ENCODE results near the gene PEDS1. TPM values are rescaled to one million over a fixed set of nuclear protein-coding genes. Genes with fewer than 3 reads are reported as not detected.
A peak's percentile ranks its signal among the peaks of the same experiment; 100 is the strongest.

The PEDS1 gene
- total and polyA plus RNA-seq, 2 of the 13 experiments (the other 11 are each of a cell fraction or from before 2014, with no cell fraction given), result 30.5 to 93.9 TPM

DNA sequence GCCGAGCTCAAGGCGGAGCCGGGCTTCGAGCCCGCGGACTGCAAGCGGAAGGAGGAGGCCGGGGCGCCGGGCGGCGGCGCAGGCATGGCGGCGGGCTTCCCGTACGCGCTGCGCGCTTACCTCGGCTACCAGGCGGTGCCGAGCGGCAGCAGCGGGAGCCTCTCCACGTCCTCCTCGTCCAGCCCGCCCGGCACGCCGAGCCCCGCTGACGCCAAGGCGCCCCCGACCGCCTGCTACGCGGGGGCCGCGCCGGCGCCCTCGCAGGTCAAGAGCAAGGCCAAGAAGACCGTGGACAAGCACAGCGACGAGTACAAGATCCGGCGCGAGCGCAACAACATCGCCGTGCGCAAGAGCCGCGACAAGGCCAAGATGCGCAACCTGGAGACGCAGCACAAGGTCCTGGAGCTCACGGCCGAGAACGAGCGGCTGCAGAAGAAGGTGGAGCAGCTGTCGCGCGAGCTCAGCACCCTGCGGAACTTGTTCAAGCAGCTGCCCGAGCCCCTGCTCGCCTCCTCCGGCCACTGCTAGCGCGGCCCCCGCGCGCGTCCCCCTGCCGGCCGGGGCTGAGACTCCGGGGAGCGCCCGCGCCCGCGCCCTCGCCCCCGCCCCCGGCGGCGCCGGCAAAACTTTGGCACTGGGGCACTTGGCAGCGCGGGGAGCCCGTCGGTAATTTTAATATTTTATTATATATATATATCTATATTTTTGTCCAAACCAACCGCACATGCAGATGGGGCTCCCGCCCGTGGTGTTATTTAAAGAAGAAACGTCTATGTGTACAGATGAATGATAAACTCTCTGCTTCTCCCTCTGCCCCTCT, 38.2 kb upstream of the PEDS1 start (continued):
- TF ChIP-seq, protein P1, sequence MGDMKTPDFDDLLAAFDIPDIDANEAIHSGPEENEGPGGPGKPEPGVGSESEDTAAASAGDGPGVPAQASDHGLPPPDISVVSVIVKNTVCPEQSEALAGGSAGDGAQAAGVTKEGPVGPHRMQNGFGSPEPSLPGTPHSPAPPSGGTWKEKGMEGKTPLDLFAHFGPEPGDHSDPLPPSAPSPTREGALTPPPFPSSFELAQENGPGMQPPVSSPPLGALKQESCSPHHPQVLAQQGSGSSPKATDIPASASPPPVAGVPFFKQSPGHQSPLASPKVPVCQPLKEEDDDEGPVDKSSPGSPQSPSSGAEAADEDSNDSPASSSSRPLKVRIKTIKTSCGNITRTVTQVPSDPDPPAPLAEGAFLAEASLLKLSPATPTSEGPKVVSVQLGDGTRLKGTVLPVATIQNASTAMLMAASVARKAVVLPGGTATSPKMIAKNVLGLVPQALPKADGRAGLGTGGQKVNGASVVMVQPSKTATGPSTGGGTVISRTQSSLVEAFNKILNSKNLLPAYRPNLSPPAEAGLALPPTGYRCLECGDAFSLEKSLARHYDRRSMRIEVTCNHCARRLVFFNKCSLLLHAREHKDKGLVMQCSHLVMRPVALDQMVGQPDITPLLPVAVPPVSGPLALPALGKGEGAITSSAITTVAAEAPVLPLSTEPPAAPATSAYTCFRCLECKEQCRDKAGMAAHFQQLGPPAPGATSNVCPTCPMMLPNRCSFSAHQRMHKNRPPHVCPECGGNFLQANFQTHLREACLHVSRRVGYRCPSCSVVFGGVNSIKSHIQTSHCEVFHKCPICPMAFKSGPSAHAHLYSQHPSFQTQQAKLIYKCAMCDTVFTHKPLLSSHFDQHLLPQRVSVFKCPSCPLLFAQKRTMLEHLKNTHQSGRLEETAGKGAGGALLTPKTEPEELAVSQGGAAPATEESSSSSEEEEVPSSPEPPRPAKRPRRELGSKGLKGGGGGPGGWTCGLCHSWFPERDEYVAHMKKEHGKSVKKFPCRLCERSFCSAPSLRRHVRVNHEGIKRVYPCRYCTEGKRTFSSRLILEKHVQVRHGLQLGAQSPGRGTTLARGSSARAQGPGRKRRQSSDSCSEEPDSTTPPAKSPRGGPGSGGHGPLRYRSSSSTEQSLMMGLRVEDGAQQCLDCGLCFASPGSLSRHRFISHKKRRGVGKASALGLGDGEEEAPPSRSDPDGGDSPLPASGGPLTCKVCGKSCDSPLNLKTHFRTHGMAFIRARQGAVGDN (CRISPR knock-in tag; IDR thresholded peaks at IDR 0.05), result peak; percentile 78
- TF ChIP-seq, protein P2, sequence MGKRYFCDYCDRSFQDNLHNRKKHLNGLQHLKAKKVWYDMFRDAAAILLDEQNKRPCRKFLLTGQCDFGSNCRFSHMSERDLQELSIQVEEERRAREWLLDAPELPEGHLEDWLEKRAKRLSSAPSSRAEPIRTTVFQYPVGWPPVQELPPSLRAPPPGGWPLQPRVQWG (CRISPR knock-in tag; IDR thresholded peaks at IDR 0.05; ENCODE audit: borderline replicate concordance, low read depth), result 0 out of 2 replicates have a peak, but pooled peaks have one; percentile 17
- TF ChIP-seq ZNF251 (CRISPR knock-in tag; IDR thresholded peaks at IDR 0.05) (no peak), NR2F2 (IDR thresholded peaks at IDR 0.05; ENCODE audit: borderline replicate concordance, low read depth) (no peak), RAD51 (IDR thresholded peaks at IDR 0.05; ENCODE audit: borderline replicate concordance) (no peak), ZMYM2 (CRISPR knock-in tag; IDR thresholded peaks at IDR 0.05) (no peak), ZNF724P (CRISPR knock-in tag; IDR thresholded peaks at IDR 0.05; ENCODE audit: borderline replicate concordance) (peak; percentile 44; the same call in 1 of the 2 replicates), XRCC5 (optimal IDR thresholded peaks at IDR 0.05; ENCODE audit: low read length) (peak; percentile 54), SALL2 (CRISPR knock-in tag; IDR thresholded peaks at IDR 0.05) (peak; percentile 46; the same call in 1 of the 2 replicates), ZNF557 (CRISPR knock-in tag; IDR thresholded peaks at IDR 0.05) (no peak), ZNF652 (CRISPR knock-in tag; IDR thresholded peaks at IDR 0.05; ENCODE audit: borderline replicate concordance, low read depth) (no peak), EHMT2 (IDR thresholded peaks at IDR 0.05; ENCODE audit: borderline replicate concordance, low read depth, low read length) (no peak), ZNF263 (CRISPR knock-in tag; IDR thresholded peaks at IDR 0.05) (peak; percentile 40; the same call in 1 of the 2 replicates), ZNF839 (CRISPR knock-in tag; IDR thresholded peaks at IDR 0.05; ENCODE audit: borderline replicate concordance) (no peak)
- TF ChIP-seq, protein P3, sequence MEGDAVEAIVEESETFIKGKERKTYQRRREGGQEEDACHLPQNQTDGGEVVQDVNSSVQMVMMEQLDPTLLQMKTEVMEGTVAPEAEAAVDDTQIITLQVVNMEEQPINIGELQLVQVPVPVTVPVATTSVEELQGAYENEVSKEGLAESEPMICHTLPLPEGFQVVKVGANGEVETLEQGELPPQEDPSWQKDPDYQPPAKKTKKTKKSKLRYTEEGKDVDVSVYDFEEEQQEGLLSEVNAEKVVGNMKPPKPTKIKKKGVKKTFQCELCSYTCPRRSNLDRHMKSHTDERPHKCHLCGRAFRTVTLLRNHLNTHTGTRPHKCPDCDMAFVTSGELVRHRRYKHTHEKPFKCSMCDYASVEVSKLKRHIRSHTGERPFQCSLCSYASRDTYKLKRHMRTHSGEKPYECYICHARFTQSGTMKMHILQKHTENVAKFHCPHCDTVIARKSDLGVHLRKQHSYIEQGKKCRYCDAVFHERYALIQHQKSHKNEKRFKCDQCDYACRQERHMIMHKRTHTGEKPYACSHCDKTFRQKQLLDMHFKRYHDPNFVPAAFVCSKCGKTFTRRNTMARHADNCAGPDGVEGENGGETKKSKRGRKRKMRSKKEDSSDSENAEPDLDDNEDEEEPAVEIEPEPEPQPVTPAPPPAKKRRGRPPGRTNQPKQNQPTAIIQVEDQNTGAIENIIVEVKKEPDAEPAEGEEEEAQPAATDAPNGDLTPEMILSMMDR (CRISPR knock-in tag; IDR thresholded peaks at IDR 0.05), result peak; percentile 29; the same call in 1 of the 2 replicates
- TF ChIP-seq, protein P4, sequence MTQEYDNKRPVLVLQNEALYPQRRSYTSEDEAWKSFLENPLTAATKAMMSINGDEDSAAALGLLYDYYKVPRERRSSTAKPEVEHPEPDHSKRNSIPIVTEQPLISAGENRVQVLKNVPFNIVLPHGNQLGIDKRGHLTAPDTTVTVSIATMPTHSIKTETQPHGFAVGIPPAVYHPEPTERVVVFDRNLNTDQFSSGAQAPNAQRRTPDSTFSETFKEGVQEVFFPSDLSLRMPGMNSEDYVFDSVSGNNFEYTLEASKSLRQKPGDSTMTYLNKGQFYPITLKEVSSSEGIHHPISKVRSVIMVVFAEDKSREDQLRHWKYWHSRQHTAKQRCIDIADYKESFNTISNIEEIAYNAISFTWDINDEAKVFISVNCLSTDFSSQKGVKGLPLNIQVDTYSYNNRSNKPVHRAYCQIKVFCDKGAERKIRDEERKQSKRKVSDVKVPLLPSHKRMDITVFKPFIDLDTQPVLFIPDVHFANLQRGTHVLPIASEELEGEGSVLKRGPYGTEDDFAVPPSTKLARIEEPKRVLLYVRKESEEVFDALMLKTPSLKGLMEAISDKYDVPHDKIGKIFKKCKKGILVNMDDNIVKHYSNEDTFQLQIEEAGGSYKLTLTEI (CRISPR knock-in tag; conservative IDR thresholded peaks at IDR 0.05), result no peak
- TF ChIP-seq, protein P5, sequence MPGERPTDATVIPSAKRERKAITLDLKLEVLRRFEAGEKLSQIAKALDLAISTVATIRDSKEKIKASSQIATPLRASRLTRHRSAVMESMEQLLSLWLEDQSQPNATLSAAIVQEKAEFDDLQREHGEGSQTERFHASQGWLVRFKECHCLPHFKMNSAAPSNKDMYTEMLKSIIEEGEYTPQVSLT (CRISPR knock-in tag; IDR thresholded peaks at IDR 0.05; ENCODE audit: borderline replicate concordance, low read depth), result no peak
- TF ChIP-seq, protein P6, sequence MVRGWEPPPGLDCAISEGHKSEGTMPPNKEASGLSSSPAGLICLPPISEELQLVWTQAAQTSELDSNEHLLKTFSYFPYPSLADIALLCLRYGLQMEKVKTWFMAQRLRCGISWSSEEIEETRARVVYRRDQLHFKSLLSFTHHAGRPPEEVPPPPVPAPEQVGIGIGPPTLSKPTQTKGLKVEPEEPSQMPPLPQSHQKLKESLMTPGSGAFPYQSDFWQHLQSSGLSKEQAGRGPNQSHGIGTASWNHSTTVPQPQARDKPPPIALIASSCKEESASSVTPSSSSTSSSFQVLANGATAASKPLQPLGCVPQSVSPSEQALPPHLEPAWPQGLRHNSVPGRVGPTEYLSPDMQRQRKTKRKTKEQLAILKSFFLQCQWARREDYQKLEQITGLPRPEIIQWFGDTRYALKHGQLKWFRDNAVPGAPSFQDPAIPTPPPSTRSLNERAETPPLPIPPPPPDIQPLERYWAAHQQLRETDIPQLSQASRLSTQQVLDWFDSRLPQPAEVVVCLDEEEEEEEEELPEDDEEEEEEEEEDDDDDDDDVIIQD (CRISPR knock-in tag; IDR thresholded peaks at IDR 0.05; ENCODE audit: low read depth), result no peak

All from HepG2 (cell line).